Measurements from ENCODE around the gene NAA60. TPM values are rescaled to one million over a fixed set of nuclear protein-coding genes. Genes with fewer than 3 reads are reported as not detected.
"Not testable (repeated sequence)": the region's sequence is repeated elsewhere in the genome, so short reads cannot be mapped to it uniquely, and the experiment has no call there.

The NAA60 gene
- total RNA-seq, 1 donor from 2014 or later: 39.1 TPM

DNA sequence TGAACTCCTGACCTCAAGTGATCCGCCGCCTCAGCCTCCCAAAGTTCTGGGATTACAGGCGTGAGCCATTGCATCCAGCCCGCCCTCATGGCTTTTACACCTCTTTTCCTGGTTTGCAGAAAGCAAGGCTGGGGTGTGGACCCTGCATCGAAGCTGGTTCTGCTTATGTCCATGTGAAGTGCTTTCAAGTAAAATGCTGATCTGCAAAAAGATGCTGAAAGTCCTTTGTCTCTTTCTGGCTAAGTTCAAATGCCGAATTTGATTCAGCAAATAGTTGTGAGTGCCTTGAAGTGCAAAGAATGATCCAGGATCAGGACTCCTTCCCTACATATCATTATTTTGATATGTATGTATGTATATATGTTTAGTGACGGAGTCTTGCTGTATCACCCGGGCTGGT lies 17.1 kb downstream of the NAA60 start:
- no peak for DNase-seq (ENCODE audit: low spot score)

DNA sequence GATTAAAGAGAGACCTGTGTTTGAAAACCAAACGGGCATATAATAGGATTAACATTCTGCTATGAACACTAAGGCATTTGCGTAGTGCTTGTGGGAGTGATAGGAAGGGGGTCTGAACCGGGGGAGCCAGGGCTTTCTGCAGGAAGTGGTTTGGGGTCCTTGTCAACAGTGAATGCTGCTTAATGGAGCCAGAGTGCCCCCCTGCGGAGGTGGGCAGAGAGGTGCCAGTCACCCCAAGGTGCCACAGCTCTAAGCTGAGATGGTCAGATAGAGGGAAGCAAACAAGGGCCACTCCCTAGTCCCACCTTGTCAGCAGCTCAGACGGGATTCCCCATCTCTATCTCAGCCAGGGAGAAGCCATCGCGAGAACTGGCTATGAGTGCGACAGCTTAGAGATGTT lies 17.7 kb downstream of the NAA60 start:
- no peak for DNase-seq (ENCODE audit: low spot score)

DNA sequence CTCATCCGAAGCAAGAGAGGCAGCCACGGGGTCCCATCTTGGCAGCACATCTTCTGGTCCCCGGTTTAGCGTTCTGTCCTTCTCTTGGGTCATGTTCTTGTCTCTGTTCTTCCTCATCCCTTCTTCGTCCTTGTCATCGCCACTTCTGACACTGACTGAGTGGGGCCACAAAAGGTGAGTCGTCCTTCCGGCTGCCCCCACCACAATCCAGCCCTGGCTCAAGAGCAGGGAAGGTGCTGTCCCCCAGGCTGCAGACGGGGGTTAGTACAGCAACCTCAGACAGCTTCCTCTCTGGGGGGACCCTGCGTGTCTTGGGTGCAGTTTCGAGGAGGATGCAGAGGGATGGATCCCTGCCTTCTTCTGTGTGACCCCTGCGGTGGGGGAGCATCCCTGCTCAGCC lies 21.8 kb downstream of the NAA60 start:
- no peak for DNase-seq (ENCODE audit: low spot score)

DNA sequence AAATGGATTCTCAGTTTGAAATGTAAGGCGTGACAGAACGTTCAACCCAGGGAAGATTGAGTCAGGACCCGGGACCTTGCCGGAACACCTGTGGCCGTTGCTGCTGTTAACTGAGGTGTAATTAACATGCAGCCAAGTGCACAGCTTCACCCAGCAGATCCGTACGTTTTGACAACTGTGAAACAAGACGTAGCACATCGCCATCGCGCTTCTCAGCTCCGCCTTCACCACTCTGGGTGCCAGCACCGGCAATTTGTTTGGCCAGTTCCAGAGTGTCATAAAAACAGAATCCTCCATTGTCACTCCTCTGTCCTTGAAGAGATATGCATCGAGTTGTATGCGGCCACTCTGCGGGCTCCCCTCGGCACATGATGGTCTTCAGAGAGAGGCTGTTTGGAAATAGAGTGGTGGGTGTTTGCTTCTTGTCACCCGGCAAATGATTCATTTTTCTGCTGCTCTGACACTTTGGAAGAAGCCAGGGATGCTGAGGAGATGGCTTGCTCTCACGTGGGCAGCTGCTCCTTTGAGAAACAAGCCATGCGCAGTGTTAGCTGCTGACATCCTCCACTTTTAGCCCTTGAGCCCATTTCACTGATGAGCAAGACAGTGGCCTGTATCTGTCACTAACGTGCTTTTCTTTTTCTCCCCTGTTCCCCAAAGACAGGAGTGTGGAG lies 22.6 kb downstream of the NAA60 start:
- no peak for DNase-seq (ENCODE audit: low spot score)

DNA sequence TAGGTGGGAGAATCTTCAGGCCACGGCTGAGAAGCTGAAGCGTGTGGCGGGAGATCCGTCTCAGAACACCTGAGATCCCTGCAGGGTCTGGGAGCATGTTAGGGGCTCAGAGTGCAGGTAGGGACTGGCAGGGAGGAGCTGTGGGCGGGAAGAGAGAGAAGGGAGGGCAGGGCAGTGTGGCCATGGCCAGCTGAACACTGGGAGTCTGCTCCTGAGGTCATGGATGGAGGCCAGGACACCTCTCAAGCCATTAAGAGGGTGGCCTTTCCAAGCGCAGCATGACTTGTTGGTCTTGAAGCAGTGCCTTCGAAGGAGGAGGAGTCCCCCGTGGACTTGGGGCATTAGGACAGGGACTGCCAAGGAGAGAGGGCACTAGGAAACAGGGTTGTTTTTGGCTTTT lies 23.7 kb downstream of the NAA60 start:
- DNase-seq (ENCODE audit: low spot score): no peak

DNA sequence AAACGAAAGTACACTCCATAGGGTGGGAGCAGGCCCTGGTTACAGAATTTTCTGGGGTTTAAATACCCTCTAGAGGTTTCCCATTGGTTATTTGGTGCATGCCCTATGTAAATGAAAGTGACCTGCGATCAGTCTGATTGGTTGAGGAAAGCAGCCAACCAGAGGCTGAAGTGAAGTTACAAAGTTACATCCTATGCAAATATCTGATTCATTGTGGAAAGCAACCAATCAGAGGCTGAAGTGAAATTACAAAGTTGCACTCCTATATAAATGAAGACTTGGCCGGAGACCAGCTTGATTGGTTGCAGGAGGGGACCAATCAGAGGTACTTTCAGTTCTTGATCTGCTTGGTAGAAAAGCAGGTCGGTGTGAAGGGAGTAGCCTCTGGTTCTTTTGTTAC lies 24.4 kb downstream of the NAA60 start:
- DNase-seq (ENCODE audit: low spot score): no peak

DNA sequence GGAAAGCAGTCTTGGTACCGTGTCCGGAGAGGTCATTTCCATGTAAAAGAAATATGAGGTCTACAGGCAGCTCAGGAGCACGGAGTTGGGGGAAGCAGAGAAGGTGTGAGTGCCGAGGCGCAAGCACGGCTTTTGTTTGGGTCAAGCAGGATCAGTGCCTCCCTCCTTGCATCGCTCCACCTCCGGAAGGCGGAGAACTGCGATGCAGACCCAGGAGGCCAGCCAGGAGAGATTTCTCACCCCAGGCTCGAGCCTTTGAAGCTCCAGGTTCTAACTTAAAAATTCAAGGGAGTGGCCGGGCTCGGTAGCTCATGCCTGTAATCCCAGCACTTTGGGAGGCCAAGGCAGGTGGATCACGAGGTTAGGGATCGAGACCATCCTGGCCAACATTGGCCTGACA lies 25.0 kb downstream of the NAA60 start:
- no peak for DNase-seq (ENCODE audit: low spot score)

DNA sequence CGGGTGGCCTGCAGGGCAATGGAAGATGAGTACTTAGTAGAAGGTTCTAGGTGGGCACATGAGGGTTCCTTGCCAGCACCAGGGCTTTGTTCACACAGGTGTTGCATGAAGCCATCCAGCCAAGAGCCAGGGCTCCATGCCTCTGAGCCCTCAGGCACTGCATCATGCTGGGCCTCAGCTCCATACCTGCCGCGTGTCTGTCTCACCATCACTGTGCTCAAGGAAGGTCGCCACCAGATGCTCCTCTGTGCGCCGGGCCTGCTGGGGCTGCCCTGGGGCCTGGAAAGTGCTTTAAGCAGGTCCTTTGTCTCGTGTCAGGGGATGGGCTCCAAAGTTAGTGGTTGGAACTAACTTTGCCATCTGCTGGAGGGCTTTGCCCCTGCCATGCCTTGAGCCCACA lies 26.3 kb downstream of the NAA60 start:
- DNase-seq (ENCODE audit: low spot score): no peak

DNA sequence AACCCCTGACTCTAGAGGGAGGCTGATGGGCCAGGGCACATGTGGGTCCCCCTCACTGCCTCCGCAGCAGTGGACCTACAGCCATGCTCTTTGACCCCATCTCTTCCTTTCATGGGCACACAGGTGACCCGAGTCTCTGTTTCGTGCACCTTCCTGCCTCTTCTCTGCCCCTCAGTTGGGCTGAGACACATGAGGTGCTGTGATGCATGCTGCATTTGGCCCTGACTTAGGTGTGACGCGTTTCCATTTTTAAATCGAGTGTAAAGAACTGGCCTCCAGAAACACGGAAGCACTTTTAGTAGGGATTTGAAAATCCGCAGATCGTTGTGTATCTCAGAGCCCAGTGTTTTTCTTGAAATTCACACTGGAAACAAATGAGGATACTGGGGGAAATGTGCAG lies 27.2 kb downstream of the NAA60 start:
- DNase-seq (ENCODE audit: low spot score): no peak

DNA sequence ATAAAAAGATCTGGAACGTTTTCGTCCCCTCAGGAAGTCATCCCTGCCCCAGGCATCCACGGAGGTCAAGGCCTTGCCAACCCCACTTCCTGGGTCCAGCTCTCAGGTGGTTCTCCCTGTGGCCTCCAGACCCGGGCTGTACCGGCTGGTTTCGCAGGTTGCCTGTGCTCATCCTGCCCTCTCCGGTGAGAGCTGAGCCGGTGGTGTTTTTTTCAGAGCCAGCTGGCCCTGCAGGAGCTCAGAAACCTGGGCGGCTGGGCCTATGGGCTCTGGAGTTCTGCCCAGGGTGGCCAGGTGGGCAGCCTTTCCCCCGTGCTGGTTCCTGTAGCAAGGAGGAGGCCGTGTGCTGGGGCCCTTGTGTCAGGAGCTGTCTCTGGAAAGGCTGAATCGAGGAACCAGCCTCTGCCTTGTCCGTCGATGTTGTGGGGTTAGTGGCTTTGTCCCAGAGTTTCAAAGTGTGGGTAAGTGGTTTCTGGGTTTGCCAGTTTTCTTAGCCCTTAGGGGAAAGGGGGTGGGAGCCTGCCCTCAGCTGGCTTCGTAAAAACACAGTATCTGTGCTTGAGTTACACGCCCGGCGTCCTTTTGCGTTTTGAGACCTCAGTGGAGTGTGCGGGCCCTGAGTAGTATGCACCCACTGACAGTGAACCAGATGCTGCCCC lies 28.2 kb downstream of the NAA60 start:
- no peak for DNase-seq (ENCODE audit: low spot score)

DNA sequence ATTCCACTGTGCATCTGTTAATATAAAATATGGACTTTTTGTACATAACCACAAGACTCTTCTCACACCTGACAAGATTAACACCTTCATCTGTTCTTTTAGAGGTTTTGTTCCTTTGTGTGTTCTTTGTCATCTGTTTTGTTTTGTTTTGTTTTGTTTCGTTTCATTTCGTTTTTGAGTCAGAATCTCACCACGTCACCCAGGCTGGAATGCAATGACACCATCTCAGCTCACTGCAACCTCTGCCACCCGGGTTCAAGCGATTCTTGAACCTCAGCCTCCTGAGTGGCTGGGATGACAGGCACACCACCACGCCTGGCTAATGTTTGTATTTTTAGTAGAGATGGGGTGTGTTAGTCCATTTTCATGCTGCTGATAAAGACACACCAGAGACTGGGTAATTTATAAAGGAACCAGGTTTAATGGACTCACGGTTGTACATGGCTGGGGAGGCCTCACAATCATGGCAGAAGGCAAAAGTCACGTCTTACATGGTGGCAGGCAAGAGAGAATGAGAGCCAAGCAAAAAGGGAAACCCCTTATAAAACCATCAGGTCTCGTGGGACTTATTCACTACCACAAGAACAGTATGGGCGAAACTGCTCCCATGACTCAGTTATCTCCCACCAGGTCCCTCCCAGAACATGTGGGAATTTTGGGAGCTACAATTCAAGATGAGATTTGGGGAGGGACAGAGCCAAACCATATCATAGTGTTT lies 29.6 kb downstream of the NAA60 start:
- DNase-seq (ENCODE audit: low spot score): no peak

DNA sequence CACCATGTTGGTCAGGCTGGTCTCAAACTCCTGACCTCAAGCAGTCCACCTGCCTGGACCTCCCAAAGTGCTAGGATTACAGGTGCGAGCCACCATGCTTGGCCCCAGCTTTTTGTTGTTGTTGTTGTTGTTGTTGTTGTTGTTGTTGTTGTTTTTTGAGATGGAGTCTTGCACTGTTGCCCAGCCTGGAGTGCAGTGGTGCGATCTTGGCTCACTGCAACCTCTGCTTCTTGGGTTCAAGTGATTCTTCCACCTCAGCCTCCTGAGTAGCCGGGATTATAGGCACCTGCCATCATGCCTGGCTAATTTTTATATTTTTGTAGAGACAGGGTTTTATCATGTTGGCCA lies 30.1 kb downstream of the NAA60 start:
- not testable (repeated sequence) for DNase-seq (ENCODE audit: low spot score)

DNA sequence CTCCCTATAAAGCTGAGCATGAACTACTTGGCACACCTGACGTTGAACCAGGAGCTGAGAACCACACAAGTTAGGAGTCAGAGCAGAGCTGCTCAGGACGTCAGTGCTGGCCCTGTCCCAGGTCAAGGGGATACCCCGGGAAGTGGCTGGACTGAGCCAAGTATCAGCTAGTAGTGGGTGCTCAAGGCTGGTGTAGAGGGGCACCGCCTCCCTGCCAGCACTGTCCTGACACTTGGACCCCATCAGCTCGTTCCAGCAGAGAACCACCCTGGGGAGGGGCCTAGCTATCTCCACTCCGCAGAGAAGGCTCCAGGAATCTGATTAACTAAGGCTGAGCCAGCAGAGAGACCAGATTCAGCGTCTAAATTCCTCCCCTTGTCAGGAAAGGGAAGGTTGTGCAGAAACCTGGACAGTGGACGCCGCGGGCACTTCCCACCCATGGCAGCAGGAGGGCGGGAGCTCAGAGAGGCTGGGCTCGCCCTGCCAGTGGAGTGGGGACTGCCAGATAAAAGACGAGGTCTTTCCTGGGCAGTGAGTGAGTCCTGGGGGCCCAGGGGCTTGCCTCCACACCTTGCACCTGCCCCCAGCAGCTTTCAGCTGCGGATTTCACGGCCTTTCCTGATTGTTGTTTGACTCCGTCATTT lies 30.8 kb downstream of the NAA60 start:
- DNase-seq (ENCODE audit: low spot score): no peak

DNA sequence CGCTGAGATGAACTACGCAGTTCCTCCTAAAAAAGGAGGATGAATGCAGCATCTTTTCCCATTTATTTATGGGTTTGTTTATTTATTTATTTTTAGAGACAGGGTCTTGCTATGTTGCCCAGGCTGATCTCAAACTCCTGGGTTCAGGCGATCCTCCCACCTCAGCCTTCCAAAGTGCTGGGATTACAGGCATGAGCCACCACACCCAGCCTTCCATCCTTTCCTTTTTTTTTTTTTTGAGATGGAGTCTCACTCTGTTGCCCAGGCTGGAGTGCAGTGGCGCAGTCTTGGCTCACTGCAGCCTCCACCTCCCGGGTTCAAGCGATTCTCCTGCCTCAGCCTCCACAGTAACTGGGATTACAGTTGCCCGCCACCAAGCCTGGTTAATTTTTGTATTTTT lies 31.4 kb downstream of the NAA60 start:
- not testable (repeated sequence) for DNase-seq (ENCODE audit: low spot score)

DNA sequence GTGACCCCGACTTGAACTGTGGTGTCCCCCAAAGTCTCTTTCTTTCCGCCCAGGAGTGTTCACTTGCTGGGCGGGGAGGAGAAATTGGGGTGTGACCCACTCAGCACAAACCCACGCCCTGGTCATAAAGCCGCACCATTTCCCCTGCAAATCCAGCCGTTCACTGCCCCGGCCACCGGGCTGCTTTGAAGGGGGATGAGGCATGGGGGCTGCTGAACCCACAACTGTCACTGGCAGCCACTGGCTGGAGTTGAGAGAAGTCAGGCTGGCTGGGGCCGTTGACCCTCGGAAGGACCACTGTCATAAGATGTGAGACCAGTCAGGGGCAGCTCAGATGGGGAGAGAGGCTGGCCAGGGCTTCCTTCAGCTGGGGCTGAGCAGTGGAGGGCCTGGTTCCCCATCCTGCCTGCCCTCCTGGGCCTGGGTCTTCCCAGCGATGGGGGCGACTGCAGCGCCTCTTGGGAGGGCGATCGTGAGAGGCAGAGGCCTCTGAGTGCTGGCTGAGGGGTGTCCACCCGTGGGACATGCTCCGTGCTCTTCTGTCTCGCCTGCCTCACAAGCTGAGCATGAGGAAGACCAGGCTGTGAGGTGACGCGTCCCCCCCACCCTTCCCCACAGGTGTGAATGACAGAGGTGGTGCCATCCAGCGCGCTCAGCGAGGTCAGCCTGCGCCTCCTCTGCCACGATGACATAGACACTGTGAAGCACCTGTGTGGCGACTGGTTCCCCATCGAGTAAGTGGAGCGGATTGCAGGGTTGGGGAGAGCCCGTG lies 32.3 kb downstream of the NAA60 start:
- no peak for DNase-seq (ENCODE audit: low spot score)

DNA sequence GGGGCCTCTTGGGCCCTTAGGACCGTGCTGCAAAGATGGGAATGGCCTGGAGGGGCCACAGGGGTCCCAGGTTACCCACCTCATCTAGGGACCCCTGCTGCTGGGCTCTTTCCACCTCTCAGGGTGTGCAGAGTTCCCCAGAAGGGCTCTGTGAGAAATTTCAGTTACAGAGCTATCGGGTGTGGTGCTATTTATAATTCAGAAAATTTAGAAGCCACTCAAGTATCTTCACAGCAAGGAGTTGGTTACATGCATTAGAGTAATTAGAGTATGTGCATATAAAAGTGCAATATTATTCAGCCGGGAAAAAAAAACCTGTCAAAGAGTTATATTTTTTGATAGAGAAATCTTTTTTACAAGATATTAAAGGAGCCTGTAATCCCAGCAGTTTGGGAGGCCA lies 32.9 kb downstream of the NAA60 start:
- no peak for DNase-seq (ENCODE audit: low spot score)

DNA sequence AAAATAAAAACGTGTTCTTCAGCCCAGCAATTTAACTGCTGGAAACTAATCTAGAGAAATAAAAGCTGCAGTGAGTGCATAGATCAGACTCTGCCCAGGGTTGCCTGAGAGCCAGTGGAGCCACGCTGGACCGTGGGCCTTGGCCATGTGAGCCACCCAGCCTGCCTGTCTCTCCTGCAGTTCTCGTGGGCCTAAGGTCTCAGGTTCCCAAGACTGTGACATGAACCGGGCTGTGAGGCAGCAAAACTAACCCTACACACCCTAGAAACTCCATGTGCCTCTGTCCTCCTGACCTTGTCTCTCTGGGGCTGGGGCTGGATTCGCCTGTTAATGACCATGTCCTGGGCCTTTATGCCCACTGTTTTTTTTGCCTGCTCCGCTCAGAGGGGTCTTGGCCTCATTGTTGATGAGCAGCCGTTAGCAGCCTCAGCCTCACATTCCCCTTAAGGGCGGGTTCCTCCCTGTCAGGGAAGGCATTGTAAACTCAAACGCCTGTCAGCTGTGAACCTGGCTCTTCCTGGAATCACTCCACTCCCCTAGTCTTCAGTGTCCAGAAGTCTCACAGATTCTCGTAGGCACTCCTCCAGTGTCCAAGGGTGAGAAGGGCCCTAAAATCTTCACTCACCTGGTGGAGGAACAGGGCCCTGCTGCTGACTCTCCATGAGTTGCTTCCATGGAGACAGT lies 34.9 kb downstream of the NAA60 start:
- DNase-seq (ENCODE audit: low spot score): no peak

DNA sequence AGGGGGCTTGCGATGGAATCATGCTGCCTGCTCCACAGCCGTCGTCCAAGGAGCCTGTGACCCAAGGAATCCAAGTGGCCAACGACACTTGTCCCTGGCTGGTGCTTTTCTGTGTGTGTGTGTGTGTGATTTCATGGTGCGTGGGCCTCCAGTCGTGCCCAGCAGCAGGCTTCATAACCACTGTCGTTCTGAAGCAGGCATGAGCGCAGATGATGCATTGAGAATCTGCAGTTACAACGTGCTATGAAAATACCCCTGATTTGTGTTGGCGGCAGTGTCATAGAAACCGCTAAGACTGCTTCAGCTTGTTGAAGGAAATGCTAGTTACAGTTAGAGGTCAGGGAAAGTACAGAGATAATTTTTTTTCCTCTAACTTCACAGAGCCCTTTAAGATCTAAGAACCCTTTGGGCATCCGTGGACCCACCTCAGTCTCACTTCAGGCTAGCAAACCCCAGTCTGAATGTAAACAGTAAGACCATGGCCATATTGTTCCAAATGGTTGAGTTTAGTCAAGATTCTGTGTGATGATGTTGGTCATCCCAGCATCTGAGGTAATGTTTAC lies 36.3 kb downstream of the NAA60 start:
- DNase-seq (ENCODE audit: low spot score): no peak

DNA sequence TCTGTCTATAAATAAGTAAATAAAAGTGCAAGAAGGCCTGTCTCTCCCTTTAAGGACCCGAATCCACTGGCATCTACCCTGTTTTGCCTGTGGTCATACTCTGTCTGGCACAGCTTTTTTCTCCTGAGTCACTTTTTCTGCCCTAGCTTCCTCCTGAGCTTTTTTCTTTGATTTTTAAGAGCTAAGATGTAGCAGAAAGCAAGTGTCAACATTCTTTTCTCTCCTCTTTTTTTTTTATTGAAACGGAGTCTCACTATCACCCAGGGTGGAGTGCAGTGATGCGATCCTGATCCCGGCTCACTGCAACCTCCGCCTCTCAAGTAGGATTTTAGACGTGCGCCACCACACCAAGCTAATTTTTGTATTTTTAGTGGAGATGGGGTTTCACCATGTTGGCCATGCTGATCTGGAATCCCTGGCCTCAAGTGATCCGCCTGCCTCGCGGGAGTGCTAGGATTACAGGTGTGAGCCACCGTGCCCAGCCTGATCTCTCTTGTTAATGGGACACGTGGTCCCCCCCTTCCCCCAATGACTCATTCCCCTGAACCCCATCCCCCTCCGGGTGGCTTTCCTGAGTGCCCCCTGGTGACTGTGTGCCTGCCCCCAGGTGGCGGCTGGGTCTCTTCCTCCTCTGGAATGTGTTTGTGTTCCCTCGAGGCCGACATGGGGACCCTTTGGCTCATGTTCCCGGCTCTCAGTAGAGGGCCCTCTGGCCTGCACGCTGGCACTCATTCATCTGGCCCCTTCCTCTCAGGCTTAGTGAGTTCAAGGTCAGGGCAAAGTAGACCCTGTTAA lies 37.6 kb downstream of the NAA60 start:
- DNase-seq (ENCODE audit: low spot score): no peak

Data from mesenteric fat pad (tissue), 1 donor.